ENCODE measurements around the gene TOR3A.
A peak's percentile ranks its signal among the peaks of the same experiment; 100 is the strongest.
"Not testable (repeated sequence)": the region's sequence is repeated elsewhere in the genome, so short reads cannot be mapped to it uniquely, and the experiment has no call there.

The TOR3A gene

DNA sequence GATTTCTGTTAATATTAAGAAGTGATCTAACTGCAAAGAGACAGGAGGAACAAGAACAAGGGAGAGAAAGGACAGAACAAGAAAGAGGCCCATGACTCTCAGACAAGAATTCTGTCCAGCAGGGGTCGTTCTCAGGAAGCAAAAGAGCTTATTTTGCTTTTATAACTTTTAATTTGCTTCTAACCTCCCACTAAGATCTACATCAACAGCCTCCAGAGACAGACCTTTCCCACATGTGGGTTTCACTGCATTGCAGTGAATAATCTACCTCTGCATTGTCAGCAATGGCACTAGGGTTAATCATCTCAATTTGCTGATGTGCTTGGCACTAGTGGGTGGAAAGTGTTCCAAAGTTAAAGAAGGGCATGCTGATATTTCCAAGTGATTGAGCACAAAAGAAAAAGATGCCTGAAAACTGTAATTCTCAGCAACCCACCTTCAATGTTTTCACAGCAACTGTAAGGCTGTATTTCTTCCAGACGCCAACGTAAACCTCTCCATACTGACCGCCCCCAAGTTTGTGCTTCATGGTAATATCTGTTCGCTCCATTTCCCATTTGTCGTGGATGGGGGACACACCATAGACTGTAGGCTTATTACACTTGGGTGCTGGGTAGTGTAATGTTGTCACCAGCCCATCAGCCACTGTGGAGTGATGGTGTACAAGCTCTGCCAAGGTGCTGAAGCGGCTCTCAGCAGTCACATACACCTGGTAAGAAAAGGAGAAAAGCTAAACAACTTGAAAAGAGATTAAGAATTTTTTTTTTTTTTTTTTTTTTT lies 39.5 kb downstream of the TOR3A start:
- TF ChIP-seq, protein P1, sequence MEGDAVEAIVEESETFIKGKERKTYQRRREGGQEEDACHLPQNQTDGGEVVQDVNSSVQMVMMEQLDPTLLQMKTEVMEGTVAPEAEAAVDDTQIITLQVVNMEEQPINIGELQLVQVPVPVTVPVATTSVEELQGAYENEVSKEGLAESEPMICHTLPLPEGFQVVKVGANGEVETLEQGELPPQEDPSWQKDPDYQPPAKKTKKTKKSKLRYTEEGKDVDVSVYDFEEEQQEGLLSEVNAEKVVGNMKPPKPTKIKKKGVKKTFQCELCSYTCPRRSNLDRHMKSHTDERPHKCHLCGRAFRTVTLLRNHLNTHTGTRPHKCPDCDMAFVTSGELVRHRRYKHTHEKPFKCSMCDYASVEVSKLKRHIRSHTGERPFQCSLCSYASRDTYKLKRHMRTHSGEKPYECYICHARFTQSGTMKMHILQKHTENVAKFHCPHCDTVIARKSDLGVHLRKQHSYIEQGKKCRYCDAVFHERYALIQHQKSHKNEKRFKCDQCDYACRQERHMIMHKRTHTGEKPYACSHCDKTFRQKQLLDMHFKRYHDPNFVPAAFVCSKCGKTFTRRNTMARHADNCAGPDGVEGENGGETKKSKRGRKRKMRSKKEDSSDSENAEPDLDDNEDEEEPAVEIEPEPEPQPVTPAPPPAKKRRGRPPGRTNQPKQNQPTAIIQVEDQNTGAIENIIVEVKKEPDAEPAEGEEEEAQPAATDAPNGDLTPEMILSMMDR (IDR thresholded peaks at IDR 0.05; ENCODE audit: low read depth, low read length) = peak; percentile 57
- no peak overlapping the region for H3K4me3 ChIP-seq (replicated peaks in 1 of 2; ENCODE audit: low read depth in 2 of 2, low read length in 2 of 2)
- peak; percentile 68 to 76 for DNase-seq (ENCODE audit: low read depth in 2 of 2)

DNA sequence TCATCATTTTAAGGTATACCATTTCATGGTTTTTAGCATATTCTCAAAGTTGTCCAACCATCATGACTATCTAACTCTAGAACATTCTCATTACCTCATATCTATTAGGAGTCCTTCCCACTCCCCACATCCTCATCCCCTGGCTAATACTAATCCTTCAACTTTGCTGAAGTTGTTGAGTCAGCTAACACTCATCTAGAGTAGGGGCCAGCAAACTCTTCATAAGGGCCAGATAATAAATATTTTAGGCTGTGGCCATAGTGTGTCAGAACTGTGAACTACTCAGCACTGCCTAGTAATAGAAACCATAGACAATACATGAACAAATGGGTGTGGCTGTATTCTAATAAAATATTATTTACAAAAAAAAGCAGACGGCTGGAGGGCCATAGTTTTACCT lies 43.0 kb downstream of the TOR3A start:
- H3K4me3 ChIP-seq (replicated peaks in 1 of 2; ENCODE audit: low read depth in 2 of 2, low read length in 2 of 2) = no peak overlapping the region
- peak in 1 of 2 donors; percentile 67 for DNase-seq (ENCODE audit: low read depth in 2 of 2)
- TF ChIP-seq, protein P1 (IDR thresholded peaks at IDR 0.05; ENCODE audit: low read depth, low read length) = no peak

DNA sequence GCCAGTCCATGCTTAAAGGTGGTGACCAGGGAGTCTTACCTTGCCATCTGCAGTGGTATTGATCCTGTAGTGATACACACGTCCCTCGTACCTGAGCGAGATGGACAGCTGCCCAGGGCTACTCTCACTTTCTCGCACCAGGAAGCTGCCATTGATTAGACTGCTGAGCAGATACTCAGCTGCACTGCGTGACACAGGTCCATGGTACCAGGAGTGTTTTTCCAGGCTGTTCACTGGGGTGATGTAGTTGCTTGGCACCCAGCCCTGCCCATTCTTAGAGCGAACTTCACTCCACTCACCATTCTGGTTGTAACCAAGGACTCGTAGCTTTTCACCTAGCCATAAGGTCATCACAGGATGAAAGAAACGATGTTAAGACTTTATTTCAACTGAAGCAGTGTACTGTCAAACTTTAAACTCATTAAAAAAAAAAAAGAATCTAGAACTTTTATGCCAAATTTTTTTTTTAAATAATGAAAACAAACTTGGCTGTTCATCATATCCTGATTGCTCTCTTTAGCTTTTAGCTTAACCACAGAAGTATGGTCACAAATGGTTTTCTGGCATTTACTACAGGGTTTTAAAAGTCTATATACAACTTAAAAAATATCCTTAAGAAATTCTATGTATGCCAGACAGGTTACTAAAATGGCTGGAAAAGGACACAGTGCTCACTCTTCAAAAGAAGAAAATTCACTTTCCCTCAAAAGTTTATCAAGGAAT lies 44.6 kb downstream of the TOR3A start:
- DNase-seq (ENCODE audit: low read depth in 2 of 2) = peak in 1 of 2 donors; percentile 29
- TF ChIP-seq, protein P1 (IDR thresholded peaks at IDR 0.05; ENCODE audit: low read depth, low read length) = no peak
- no peak overlapping the region for H3K4me3 ChIP-seq (replicated peaks in 1 of 2; ENCODE audit: low read depth in 2 of 2, low read length in 2 of 2)

DNA sequence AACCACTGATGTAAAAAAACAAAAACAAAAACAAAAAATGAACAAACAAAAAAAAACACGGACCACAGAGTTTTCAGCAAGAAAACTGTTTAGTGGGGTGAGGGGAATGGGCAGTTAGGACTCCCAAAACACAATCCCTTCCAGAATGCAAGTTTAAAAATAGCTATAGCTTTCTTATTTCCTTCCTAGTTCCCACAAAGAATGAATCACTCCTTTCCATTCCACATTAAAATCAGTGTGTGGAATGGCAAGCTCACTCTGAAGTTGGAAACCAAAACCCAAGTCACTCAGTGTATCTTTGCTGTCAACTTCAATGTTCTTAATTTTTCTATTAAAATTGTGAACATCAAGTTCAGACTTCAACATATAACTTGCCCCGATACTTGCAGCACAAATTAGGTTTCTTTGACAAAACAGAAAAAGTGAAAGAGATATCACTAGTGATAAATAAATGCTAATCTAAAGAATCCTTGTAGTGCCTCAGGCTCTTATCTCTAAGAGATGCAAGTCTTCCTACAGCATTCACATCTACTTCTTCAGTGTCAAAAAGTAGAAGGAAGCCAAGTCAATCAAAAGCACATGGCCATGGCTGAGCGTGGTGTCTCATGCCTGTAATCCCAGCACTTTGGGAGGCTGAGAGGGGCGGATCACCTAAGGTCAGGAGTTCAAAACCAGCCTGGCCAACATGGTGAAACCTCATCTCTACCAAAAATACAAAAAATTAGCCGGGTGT lies 45.5 kb downstream of the TOR3A start:
- no peak overlapping the region for H3K4me3 ChIP-seq (replicated peaks in 1 of 2; ENCODE audit: low read depth in 2 of 2, low read length in 2 of 2)
- TF ChIP-seq, protein P1 (IDR thresholded peaks at IDR 0.05; ENCODE audit: low read depth, low read length) = no peak
- DNase-seq (ENCODE audit: low read depth in 2 of 2) = peak; percentile 55 to 69

DNA sequence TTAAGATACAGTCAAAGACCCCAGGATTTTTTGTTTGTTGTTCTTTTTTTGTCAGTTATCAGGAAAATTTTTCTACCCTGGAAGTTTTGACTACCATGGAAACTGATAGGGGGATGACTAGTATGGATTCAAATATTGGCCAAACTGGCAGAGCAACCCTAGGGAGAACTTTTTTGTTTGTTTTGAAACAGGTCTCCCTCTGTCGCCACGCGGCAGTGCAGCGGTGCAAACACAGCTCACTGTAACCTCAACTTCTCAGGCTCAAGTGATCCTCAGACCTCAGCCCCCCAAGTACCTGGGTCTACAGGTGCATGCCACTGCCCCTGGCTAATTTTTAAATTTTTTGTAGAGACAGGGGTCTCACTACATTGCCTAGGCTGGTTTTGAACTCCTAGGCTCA lies 46.6 kb downstream of the TOR3A start:
- H3K4me3 ChIP-seq (replicated peaks in 1 of 2; ENCODE audit: low read depth in 2 of 2, low read length in 2 of 2) = no peak overlapping the region
- TF ChIP-seq, protein P1 (IDR thresholded peaks at IDR 0.05; ENCODE audit: low read depth, low read length) = no peak
- no peak for DNase-seq (ENCODE audit: low read depth in 2 of 2)

DNA sequence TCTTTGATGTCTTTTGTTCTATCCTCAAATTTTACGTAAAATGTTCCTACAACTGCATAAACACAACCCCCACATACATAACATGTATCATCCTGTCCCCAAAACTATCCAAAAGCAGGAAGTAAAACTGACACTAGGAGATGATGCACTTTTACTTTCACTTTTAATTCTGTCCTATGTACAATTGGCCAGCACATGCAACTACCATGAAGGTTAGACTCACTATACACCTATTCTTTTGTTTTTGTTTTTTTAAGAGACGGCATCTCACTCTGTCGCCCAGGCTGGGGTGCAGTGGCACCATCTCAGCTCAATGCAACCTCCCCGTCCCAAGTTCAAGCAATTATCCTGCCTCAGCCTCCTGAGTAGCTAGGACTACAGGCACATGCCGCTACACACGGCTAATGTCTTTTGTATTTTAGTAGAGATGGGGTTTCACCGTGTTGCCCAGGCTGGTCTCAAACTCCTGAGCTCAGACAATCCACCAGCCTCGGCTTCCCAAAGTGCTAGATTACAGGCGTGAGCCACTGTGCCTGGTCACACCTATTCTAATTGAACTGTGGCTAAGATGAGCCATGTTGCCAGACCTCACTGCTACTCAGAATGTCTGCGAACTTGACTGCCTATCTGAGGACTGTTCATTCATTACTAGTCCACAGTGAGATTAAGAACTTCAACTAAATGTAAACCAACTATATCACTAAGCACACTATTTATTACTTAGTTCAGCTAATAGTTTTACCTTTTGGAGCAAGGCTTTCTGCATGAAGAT lies 48.0 kb downstream of the TOR3A start:
- DNase-seq (ENCODE audit: low read depth in 2 of 2) = peak; percentile 34 to 49
- TF ChIP-seq, protein P1 (IDR thresholded peaks at IDR 0.05; ENCODE audit: low read depth, low read length) = no peak
- H3K4me3 ChIP-seq (replicated peaks in 1 of 2; ENCODE audit: low read depth in 2 of 2, low read length in 2 of 2) = no peak overlapping the region

DNA sequence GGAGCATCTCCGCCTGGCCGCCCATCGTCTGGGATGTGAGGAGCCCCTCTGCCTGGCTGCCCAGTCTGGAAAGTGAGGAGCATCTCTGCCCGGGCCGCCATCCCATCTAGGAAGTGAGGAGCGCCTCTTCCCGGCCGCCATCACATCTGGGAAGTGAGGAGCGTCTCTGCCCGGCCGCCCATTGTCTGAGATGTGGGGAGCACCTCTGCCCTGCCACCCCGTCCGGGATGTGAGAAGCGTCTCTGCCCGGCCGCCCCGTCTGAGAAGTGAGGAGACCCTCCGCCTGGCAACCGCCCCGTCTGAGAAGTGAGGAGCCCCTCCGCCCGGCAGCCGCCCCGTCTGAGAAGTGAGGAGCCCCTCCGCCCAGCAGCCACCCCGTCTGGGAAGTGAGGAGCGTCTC lies 53.3 kb downstream of the TOR3A start:
- not testable (repeated sequence) for H3K4me3 ChIP-seq (replicated peaks in 1 of 2; ENCODE audit: low read depth in 2 of 2, low read length in 2 of 2); DNase-seq (ENCODE audit: low read depth in 2 of 2)

DNA sequence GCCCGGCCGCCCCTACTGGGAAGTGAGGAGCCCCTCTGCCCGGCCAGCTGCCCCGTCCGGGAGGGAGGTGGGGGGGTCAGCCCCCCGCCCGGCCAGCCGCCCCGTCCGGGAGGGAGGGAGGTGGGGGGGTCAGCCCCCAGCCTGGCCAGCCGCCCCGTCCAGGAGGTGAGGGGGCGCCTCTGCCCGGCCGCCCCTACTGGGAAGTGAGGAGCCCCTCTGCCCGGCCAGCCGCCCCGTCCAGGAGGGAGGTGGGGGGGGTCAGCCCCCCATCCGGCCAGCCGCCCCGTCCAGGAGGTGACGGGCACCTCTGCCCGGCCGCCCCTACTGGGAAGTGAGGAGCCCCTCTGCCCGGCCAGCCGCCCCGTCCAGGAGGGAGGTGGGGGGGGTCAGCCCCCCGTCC lies 53.8 kb downstream of the TOR3A start:
- not testable (repeated sequence) for DNase-seq (ENCODE audit: low read depth in 2 of 2); H3K4me3 ChIP-seq (replicated peaks in 1 of 2; ENCODE audit: low read depth in 2 of 2, low read length in 2 of 2)
